Measurements from ENCODE around the gene TMEM192. TPM values are rescaled to one million over a fixed set of nuclear protein-coding genes. Genes with fewer than 3 reads are reported as not detected.

Gene TMEM192
- total and polyA plus RNA-seq, 7 donors, result 4.7 to 12.5 (median 7.4) TPM

DNA sequence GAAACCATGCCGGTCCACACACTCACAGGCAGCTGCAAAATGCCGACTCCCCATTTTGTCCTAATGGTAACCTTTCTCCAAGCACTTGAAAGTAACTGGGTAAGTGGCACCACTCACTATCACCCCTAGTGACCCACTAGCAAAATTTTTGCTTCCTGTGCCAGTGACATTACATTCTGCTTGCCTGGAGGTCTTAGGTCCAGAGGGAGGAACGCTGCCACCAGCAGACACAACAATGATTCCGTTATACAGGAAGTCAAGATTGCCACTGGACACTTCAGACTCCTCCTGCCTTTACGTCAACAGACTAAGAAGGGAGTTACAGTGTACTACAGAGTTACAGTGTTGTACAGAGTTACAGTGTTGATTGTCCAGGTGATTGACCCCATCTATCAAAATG, 11.8 kb upstream of the TMEM192 start:
- Histone ChIP-seq H3K27ac (no peak overlapping the region), H3K4me3 (no peak overlapping the region), H3K4me1 (no peaks in the 10 kb centered on the region), H3K9me3 (no peaks in the 10 kb centered on the region), H3K36me3 (no peaks in the 10 kb centered on the region), H3K27me3 (no peaks in the 10 kb centered on the region)
- no peak for DNase-seq
- WGBS, 2 donors, result 64 to 74% methylated on average over 5 of the region's 5 CpGs
- TF ChIP-seq POLR2A (IDR thresholded peaks at IDR 0.05) (no peak), POLR2AphosphoS5 (IDR thresholded peaks at IDR 0.05) (no peak)
- intact Hi-C loops (cut with DNase I), result no loop called here

DNA sequence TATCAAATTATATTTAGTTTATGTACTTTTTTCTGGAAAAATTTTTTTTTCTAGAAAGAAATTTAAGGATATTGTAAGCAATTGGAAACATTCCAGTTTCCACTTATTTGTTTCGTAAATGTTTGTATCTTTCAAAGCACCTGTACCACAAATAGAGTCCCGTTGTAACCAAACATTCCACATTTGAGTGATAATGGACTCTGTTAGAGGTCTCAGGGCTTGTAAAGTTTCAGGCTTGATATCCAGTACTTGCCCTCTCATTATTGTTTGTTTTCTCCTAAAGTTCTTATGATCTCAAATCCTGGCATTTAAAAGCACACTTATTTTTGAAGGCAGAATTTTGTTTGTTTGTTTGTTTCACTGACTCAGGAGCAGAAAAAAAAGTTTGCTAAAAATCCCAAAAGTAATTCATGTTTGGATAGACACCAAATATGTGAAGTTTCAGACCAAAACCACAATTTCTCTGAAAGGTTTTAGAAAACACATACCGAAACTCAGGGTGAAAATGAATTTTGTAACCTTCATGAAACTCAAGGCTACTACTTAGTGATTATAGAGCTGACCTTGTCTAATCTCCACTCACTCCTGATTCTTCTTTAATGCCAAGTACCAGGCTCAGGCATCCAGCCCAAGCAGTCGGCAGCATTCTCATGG, 5.7 kb upstream of the TMEM192 start:
- H3K9me3 ChIP-seq, result no peaks in the 10 kb centered on the region
- no peak for DNase-seq
- peaks cover 0 to 4% (median 4%) of the 10 kb centered on the region in 4 donors for H3K4me1 ChIP-seq
- no peaks in the 10 kb centered on the region for H3K36me3 ChIP-seq
- intact Hi-C loops (cut with DNase I), result no loop called here
- 62 to 71% methylated on average over 4 of the region's 4 CpGs for WGBS, 2 donors
- H3K27ac ChIP-seq, result no peak overlapping the region
- H3K27me3 ChIP-seq, result no peaks in the 10 kb centered on the region
- H3K4me3 ChIP-seq, result no peak overlapping the region
- TF ChIP-seq POLR2A (IDR thresholded peaks at IDR 0.05) (no peak), POLR2AphosphoS5 (IDR thresholded peaks at IDR 0.05) (no peak), EP300 (IDR thresholded peaks at IDR 0.05) (no peak)
- TF ChIP-seq, protein P1, sequence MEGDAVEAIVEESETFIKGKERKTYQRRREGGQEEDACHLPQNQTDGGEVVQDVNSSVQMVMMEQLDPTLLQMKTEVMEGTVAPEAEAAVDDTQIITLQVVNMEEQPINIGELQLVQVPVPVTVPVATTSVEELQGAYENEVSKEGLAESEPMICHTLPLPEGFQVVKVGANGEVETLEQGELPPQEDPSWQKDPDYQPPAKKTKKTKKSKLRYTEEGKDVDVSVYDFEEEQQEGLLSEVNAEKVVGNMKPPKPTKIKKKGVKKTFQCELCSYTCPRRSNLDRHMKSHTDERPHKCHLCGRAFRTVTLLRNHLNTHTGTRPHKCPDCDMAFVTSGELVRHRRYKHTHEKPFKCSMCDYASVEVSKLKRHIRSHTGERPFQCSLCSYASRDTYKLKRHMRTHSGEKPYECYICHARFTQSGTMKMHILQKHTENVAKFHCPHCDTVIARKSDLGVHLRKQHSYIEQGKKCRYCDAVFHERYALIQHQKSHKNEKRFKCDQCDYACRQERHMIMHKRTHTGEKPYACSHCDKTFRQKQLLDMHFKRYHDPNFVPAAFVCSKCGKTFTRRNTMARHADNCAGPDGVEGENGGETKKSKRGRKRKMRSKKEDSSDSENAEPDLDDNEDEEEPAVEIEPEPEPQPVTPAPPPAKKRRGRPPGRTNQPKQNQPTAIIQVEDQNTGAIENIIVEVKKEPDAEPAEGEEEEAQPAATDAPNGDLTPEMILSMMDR (IDR thresholded peaks at IDR 0.05), result no peak

DNA sequence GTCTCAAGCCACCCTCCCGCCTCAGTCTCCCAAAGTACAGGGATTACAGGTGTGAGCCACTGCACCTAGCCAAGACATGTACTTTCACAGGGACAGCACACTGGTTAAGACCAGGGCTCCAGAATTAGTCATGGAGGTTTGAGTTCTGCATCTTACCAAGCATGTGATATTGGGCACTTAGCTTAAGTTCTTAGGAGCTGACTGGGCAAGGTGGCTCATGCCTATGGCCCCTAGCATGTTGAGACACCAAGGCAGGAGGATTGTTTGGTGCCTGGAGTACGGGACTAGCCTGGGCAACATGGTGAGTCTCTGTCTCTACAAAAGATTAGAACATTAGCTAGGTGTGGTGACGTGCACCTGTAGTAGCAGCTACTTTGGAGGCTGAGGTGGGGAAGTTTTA, 2.6 kb upstream of the TMEM192 start:
- TF ChIP-seq POLR2A (IDR thresholded peaks at IDR 0.05) (no peak), POLR2AphosphoS5 (IDR thresholded peaks at IDR 0.05) (no peak), EP300 (IDR thresholded peaks at IDR 0.05) (no peak)
- TF ChIP-seq, protein P1 (IDR thresholded peaks at IDR 0.05), result no peak
- Histone ChIP-seq H3K27ac (no peak overlapping the region), H3K36me3 (no peaks in the 10 kb centered on the region), H3K9me3 (no peaks in the 10 kb centered on the region), H3K4me1 (peaks cover 0 to 13% (median 6%) of the 10 kb centered on the region in 4 donors), H3K4me3 (no peak overlapping the region), H3K27me3 (no peaks in the 10 kb centered on the region)
- DNase-seq, result no peak
- 88 to 93% methylated on average over 3 of the region's 3 CpGs for WGBS, 2 donors
- intact Hi-C loops (cut with DNase I), result no loop called here

DNA sequence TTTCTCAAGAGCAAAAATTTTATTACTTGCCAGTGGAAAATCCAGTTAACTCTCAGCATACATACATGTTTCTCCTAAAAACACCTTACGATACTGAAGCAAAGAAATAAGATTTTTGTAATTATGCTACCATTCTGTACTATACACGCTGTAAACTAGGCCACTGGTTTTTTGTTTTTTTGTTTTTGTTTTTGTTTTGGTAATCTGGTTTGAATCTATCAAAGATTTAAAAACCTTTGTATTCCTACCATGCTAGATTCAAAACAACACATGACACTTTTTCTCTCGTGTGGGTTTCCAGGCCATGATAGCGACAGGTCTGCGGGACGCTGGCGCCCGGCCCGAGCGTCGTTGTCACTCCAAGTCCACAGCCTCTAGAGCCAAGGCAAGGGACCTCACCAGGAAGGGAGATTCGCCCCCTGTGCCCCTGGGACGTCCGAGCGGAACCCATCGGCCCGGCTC, 723 bp downstream of the TMEM192 start:
- intact Hi-C loops (cut with DNase I), result loop anchor here (2.0 to 5.0 kb wide), 2 partner anchors 95 to 215 kb away; partner anchors contain the start of genes KLHL2 and MSMO1
- no peaks in the 10 kb centered on the region for H3K36me3 ChIP-seq
- H3K4me1 ChIP-seq, result peaks cover 0 to 13% (median 6%) of the 10 kb centered on the region in 4 donors
- H3K4me3 ChIP-seq, result peak overlapping the region; percentile 76 to 98 (median 86)
- TF ChIP-seq, protein P1 (IDR thresholded peaks at IDR 0.05), result no peak
- TF ChIP-seq EP300 (IDR thresholded peaks at IDR 0.05) (no peak), POLR2A (IDR thresholded peaks at IDR 0.05) (no peak), POLR2AphosphoS5 (IDR thresholded peaks at IDR 0.05) (no peak)
- no peak for DNase-seq
- 1 to 5% methylated on average over 17 of the region's 17 CpGs for WGBS, 2 donors
- peak overlapping the region; percentile 82 to 92 (median 88) for H3K27ac ChIP-seq
- H3K9me3 ChIP-seq, result no peaks in the 10 kb centered on the region
- no peaks in the 10 kb centered on the region for H3K27me3 ChIP-seq

DNA sequence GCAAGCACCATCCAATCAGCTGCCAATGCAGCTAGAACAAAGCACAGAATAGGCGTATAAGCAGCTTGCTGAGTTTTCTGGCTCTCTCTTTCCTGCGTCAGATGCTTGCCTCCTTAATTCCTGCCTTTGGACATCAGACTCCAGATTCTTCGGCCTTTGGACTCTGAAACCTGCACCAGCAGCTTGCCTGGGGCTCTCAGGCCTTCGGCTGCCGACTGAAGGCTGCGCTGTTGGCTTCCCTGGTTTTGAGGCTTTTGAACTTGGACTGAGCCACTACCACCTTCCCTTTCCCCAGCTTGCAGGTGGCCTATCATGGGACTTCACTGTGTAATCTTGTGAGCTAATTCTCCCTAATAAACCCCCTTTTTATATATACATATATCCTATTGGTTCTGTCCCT, 6.1 kb downstream of the TMEM192 start:
- Histone ChIP-seq H3K36me3 (peaks cover 0 to 10% (median 2%) of the 10 kb centered on the region in 4 donors), H3K27ac (no peak overlapping the region), H3K27me3 (no peaks in the 10 kb centered on the region), H3K4me1 (peaks cover 0 to 2% (median 0%) of the 10 kb centered on the region in 4 donors), H3K4me3 (no peak overlapping the region), H3K9me3 (no peaks in the 10 kb centered on the region)
- intact Hi-C loops (cut with DNase I), result no loop called here
- DNase-seq, result no peak
- 96% methylated on average over 6 of the region's 6 CpGs for WGBS, 2 donors
- TF ChIP-seq POLR2A (IDR thresholded peaks at IDR 0.05) (no peak), EP300 (IDR thresholded peaks at IDR 0.05) (no peak), POLR2AphosphoS5 (IDR thresholded peaks at IDR 0.05) (no peak)
- TF ChIP-seq, protein P1 (IDR thresholded peaks at IDR 0.05), result no peak

Data from sigmoid colon (tissue), 7 donors.